AG09309 (cell line): ENCODE results near the gene HTR2B.
"Not testable (repeated sequence)": the region's sequence is repeated elsewhere in the genome, so short reads cannot be mapped to it uniquely, and the experiment has no call there.

Experiments used
- DNase-seq: peaks from one replicate; pipeline ENCODE4 v3.0.0-alpha.2; 2010; ENCODE audit warnings: low read depth
- H3K4me3 ChIP-seq: 2 replicates; pipeline ENCODE4 v1.5.1; 2011; ENCODE audit warnings: mild to moderate bottlenecking, low read depth, low read length, moderate library complexity; ENCODE audit not compliant: control insufficient read depth
- TF ChIP-seq, protein P1 (sequence below): IDR thresholded peaks from 2 replicates; pipeline ENCODE4 v1.5.1; 2011; ENCODE audit warnings: mild to moderate bottlenecking, low read depth, low read length, inconsistent platforms; ENCODE audit not compliant: insufficient read depth, control insufficient read depth; ENCODE audit errors: missing control alignments

Gene HTR2B

DNA sequence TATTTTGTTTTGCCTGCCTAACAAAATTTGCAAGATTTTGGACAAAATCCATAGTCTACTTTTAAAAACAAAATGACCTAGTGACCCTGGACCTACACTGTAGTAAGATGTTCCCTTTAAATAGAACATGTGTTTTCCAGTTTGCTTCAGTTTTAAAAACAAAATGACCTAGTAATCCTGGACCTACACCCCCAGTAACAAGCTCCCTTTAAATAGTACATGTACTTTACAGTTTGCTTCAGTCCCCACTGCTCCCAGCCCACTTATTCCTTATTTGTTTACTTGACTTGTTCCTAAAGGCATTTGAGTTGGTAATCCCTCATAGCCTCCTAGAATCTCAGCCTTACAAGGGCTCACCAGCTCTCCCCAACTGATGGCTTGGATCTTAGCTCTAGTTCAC lies 34.5 kb upstream of the HTR2B start:
- TF ChIP-seq, protein P1, sequence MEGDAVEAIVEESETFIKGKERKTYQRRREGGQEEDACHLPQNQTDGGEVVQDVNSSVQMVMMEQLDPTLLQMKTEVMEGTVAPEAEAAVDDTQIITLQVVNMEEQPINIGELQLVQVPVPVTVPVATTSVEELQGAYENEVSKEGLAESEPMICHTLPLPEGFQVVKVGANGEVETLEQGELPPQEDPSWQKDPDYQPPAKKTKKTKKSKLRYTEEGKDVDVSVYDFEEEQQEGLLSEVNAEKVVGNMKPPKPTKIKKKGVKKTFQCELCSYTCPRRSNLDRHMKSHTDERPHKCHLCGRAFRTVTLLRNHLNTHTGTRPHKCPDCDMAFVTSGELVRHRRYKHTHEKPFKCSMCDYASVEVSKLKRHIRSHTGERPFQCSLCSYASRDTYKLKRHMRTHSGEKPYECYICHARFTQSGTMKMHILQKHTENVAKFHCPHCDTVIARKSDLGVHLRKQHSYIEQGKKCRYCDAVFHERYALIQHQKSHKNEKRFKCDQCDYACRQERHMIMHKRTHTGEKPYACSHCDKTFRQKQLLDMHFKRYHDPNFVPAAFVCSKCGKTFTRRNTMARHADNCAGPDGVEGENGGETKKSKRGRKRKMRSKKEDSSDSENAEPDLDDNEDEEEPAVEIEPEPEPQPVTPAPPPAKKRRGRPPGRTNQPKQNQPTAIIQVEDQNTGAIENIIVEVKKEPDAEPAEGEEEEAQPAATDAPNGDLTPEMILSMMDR, result no peak
- DNase-seq, result no peak

DNA sequence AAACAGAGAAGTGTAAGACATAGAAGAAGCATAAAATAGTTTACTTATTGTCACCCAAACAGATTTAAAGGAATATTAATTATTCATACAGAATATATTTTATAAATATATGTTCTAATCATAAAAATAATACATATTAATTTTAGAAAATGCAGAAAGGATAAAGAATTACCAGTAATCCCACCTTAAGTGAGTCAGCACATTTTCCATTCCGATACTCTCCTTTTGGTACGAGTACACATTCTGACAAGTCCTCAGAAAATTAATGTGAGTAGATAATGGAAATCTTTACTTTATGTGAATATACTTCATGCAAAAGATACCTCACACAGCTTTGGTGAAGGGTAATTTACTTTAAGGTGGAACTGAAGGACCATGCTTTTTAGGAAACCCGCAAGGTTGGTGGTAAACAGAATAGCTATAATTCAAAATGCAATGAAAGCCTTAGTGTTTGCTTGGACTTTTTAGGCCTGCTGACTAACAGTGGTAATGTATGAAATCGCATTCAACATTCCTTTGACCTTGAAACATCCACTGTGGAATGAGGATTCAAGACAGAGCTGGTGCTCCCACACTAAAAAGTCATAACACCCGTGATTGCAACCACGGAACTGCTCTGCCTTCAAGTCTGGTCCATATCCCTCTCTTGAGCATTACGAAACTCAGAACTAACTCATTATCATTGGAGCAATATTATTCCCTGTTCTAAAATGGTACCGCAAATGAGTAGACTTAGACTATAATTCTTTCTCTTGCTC lies 28.1 kb upstream of the HTR2B start:
- DNase-seq, result peak; percentile 46
- H3K4me3 ChIP-seq, result no peak overlapping the region

More for the DNA sequence above, 34.5 kb upstream of the HTR2B start:
- H3K4me3 ChIP-seq, result no peak overlapping the region

DNA sequence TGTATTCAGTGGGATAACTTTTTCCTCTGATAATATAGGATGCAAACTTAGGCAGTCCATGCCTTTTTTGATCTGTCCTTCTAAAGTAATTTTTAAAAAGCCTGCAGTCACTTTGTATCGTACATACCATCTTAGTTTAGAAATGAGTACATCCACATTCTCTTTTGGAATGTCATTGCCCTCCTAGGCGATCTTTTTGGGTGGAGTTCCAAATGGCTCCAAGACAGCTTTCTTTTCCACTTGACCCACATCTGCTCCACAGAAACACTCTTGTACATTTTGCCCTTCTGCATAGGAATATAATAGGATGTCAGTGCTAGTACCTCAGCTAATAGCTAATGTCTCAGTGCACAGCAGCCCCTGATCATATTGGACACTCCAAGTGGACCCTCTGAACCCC lies 21.8 kb upstream of the HTR2B start:
- TF ChIP-seq, protein P1, result no peak
- DNase-seq, result no peak
- H3K4me3 ChIP-seq, result no peak overlapping the region

More for the DNA sequence above, 28.1 kb upstream of the HTR2B start:
- TF ChIP-seq, protein P1, result no peak

DNA sequence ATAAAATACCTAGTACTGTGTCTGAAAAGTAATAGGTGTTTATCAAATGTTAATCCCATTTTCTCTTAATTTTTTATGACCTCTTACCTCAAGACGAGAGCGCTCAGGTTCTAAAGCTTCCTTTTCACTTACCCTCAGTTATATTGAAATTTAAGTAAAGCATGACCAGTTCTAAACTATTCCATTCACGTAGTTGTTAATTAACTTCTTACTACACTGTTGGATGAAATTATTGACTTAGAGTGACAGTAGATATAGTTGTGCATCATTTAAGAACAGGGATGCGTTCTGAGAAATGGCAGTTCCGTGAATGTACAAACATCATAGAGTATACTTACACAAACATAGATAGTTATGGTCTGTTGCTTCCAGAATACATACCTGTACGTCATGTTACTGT lies 20.1 kb upstream of the HTR2B start:
- DNase-seq, result no peak
- no peak overlapping the region for H3K4me3 ChIP-seq
- TF ChIP-seq, protein P1, result no peak

DNA sequence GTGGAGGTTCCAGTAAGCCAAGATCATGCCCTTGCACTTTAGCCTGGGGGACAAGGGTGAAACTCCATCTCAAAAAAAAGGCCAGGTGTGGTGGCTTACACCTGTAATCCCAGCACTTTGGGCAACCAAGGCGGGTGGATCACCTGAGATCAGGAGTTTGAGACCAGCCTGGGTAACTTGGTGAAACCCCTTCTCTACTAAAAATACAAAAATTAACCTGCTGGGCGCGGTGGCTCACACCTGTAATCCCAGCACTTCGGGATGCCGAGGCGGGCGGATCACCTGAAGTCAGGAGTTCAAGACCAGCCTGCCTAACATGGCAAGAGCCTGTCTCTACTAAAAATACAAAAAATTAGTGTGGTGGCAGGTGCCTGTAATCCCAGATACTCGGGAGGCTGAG lies 16.0 kb upstream of the HTR2B start:
- not testable (repeated sequence) for DNase-seq, H3K4me3 ChIP-seq

DNA sequence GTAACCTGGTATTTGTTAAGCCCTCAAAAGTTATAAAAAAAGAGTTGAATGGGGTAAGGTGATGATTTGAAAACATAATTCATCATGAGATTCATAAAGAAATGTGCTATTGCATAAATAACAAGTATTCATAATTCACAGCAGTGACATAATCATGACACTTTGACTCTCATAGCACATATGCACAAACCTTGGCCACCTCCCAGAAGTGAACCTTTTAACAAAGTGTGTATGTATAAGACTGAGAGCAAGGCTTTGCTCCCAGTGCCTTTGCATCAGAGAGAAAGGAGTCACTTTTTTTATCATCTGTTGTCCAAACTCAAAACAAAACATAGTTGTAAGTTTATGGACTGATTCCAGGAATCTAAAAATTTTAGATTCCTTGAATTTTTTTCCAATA lies 15.0 kb upstream of the HTR2B start:
- TF ChIP-seq, protein P1, result no peak

DNA sequence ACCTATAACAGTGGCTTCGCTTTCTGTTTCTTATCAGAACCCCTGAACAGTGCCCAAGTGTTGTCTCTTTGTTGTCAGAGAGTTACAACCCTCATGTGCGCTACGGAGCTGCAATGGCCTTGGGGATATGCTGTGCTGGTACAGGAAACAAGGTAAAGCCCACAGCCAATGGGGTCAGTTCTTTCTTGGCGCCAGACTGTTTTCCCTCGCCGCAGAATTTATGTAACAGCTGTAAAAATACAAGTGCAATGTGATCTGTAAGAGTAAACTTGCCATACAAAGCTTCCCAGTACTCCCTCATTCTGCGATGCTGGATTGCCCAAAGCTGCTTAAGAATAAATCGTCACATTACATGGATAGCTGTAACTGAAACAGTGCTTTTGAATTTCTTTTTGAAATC lies 13.9 kb upstream of the HTR2B start:
- H3K4me3 ChIP-seq, result no peak overlapping the region
- TF ChIP-seq, protein P1, result no peak
- DNase-seq, result no peak

More for the DNA sequence above, 15.0 kb upstream of the HTR2B start:
- no peak overlapping the region for H3K4me3 ChIP-seq
- DNase-seq, result no peak
